GM06990 (cell line): ENCODE data around the gene SMAD9.

ENCODE experiments used
- DNase-seq: peaks from one replicate; pipeline ENCODE4 v3.0.0-alpha.2; 2011; ENCODE audit not compliant: insufficient read length; ENCODE audit errors: extremely low read depth
- H3K27me3 ChIP-seq: replicated peaks from 2 replicates; pipeline ENCODE4 v1.6.0; 2011; ENCODE audit warnings: low read length; ENCODE audit not compliant: control insufficient read depth, insufficient read depth
- H3K36me3 ChIP-seq: 2 replicates; pipeline ENCODE4 v1.5.1; 2011; ENCODE audit warnings: low read length; ENCODE audit not compliant: control insufficient read depth, insufficient read depth
- H3K4me3 ChIP-seq: replicated peaks from 2 replicates; pipeline ENCODE4 v1.5.1; 2011; ENCODE audit warnings: low read depth, mild to moderate bottlenecking, control low read depth, low read length
- TF ChIP-seq, protein P1 (sequence below): IDR thresholded peaks from 2 replicates; pipeline ENCODE4 v1.5.1; 2011; ENCODE audit warnings: low read length, control low read depth, mild to moderate bottlenecking, inconsistent platforms; ENCODE audit not compliant: insufficient read depth, poor library complexity, severe bottlenecking

SMAD9 gene

GRCh38 chr13:36806102-36806501 lies 113.9 kb downstream of the SMAD9 start:
- DNase-seq, result no peak
- Histone ChIP-seq H3K27me3 (no peaks in the 10 kb centered on the region; the same call in 1 of the 2 replicates), H3K4me3 (no peak overlapping the region), H3K36me3 (no peaks in the 10 kb centered on the region)
- TF ChIP-seq, protein P1, sequence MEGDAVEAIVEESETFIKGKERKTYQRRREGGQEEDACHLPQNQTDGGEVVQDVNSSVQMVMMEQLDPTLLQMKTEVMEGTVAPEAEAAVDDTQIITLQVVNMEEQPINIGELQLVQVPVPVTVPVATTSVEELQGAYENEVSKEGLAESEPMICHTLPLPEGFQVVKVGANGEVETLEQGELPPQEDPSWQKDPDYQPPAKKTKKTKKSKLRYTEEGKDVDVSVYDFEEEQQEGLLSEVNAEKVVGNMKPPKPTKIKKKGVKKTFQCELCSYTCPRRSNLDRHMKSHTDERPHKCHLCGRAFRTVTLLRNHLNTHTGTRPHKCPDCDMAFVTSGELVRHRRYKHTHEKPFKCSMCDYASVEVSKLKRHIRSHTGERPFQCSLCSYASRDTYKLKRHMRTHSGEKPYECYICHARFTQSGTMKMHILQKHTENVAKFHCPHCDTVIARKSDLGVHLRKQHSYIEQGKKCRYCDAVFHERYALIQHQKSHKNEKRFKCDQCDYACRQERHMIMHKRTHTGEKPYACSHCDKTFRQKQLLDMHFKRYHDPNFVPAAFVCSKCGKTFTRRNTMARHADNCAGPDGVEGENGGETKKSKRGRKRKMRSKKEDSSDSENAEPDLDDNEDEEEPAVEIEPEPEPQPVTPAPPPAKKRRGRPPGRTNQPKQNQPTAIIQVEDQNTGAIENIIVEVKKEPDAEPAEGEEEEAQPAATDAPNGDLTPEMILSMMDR, result no peak

DNA sequence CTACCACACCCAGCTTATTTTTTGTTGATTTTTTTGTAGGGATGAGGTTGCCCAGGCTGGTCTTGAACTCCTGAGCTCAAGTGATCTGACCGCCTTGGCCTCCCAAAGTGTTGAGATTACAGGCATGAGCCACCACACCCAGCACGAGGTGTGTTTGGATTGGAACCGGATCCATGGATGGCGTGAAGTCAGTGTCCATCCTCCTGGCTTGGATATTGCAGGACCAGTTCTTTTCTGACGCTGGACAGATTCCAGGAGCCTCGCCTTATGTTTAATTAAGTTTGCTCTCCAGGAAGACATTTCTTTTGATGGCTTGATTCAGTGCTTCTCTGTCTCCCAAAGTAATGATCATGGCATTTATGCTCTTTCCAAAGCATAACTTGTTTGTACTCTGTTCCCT lies 115.5 kb downstream of the SMAD9 start:
- H3K27me3 ChIP-seq, result no peaks in the 10 kb centered on the region; the same call in 1 of the 2 replicates
- H3K36me3 ChIP-seq, result no peaks in the 10 kb centered on the region
- DNase-seq, result no peak
- H3K4me3 ChIP-seq, result no peak overlapping the region
- TF ChIP-seq, protein P1, result no peak

GRCh38 chr13:36801035-36801434 lies 119.0 kb downstream of the SMAD9 start:
- TF ChIP-seq, protein P1, result no peak
- Histone ChIP-seq H3K4me3 (no peak overlapping the region), H3K27me3 (no peaks in the 10 kb centered on the region), H3K36me3 (no peaks in the 10 kb centered on the region)
- DNase-seq, result no peak

DNA sequence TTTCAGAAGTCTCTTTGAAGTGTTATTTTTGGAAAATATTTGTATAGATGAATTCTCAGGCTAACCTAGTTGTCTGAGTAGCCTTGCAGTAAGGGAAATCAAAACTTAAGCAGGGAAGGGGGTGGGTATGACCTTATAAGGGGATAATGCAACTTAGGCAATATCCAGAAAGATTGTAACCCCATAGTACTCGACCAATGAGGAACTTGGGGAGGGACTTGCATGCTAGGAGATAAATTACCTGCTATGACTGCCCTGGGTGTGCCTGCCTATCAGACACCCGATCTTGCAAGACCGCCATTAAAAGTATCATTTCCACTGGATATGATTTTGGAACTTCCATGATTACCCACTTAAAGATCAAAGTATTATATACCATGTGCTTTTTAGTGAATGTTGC lies 124.0 kb downstream of the SMAD9 start:
- no peak overlapping the region for H3K4me3 ChIP-seq

DNA sequence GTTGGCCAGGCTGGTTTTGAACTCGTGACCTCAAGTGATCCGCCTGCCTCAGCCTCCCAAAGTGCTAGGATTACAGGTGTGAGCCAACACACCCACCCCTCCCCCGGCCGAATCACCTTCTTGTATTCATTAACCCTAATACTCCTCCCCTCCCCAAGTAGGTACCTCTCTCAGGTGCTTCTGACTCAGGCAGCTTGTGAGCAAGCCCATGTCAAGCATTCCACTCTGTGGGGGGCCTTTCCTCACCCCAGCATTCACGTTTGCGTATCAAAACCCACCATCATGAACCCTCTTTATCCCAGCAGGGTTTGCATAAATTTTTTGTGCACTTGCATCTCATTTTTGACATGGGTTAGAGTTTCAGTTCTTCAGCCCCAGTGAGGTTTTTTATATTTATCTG lies 124.6 kb downstream of the SMAD9 start:
- Histone ChIP-seq H3K4me3 (no peak overlapping the region), H3K36me3 (no peaks in the 10 kb centered on the region), H3K27me3 (no peaks in the 10 kb centered on the region)
- TF ChIP-seq, protein P1, result no peak
- DNase-seq, result no peak

More for the DNA sequence above, 124.0 kb downstream of the SMAD9 start:
- no peak for DNase-seq
- TF ChIP-seq, protein P1, result no peak
- Histone ChIP-seq H3K27me3 (no peaks in the 10 kb centered on the region), H3K36me3 (no peaks in the 10 kb centered on the region)
